Stimulated activated CD4-positive, alpha-beta T cell treated with anti-CD3 and anti-CD28 coated beads, Interleukin-1b, Interleukin-23, amount 100 ng/mL, for 1 hour (primary cell): ENCODE measurements around the gene KLF16.

Experiments used
- DNase-seq, 2 donors: peaks; one replicate each; pipeline ENCODE4 v3.0.0-alpha.2; 2020; ENCODE audit warnings: low read depth in 2 of 2

The KLF16 gene

DNA sequence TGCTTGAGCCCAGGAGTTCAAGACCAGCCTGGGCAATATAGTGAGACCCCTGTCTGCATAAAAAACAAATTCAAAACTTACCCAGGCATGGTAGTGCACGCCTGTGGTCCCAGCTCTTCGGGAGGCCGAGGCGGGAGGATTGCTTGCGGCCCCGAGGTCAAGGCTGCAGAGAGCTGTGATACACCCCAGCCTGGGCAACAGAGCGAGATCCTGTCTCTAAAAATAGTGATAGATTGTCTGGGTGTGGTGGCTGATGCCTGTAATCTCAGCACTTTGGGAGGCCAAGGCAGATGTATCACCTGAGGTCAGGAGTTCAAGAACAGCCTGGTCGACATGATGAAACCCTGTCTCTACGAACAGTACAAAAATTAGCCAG lies 4.0 kb upstream of the KLF16 start:
- no peak for DNase-seq

DNA sequence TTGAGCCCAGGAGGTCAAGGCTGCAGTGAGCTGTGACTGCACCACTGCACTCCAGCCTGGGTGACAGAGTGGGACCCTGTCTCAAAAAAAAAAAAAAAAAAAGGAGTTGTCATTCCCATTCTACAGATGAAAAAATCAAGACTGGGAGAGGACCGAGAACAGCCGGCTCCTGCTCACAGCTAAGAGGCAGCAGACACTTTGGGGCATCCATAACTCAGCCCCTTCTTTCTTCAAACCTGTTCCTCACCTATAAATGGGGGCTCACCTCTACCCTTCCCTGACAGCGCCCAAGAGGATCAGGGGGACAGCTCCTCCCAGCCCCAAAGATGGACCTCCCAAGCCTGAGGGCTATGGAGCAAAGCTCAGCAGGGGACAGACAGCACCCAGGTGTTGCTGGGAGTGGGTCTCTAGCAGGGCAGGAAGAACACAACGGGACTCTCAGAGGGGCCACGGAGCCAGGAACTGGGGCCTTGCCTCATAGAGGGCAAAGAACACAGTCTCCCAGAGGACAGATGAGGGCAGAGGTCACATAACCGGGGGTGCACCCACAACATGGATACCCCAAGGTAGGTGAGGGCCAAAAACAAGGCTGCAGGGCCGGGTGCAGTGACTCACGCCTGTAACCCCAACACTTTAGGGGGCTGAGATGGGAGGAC lies 3.4 kb upstream of the KLF16 start:
- no peak for DNase-seq

DNA sequence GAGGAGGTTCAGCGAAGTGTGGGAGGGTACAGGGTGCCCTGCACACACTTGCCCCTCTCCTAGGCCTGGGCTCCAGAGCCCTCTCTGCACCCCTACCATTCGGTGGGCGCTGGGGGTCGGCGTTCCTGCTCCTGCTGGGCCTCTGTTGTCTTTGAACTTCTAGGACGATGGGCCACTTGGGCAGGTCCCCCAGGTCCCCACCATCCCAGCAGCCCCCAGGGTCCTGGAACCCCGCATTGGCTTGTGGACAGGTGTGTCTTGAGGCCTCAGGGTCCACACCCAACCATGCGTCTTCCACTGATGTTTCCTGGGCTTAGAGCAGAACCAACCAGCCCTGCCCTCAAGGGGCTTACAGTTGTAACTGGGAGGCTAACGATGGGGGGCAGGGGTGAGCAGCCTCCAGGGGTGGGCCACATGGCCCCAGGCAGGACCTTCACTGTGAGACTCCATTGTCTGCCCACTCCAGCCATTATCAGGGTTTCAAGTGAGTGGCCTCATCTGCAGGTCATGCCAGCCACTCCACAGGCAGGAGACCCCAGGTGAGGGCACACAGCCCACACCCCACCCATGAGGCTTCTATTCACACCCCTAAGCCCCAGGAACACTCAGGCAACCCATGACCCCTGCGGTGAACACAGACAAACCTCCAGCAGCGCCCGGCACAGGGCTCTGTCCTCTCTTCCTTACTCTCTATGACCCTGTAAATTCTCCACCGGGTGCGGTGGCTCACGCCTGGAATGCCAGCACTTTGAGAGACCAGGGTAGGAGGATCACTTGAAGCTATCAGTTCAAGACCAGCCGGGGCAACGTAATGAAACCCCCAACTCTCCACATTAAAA lies 2.0 kb upstream of the KLF16 start:
- no peak for DNase-seq

DNA sequence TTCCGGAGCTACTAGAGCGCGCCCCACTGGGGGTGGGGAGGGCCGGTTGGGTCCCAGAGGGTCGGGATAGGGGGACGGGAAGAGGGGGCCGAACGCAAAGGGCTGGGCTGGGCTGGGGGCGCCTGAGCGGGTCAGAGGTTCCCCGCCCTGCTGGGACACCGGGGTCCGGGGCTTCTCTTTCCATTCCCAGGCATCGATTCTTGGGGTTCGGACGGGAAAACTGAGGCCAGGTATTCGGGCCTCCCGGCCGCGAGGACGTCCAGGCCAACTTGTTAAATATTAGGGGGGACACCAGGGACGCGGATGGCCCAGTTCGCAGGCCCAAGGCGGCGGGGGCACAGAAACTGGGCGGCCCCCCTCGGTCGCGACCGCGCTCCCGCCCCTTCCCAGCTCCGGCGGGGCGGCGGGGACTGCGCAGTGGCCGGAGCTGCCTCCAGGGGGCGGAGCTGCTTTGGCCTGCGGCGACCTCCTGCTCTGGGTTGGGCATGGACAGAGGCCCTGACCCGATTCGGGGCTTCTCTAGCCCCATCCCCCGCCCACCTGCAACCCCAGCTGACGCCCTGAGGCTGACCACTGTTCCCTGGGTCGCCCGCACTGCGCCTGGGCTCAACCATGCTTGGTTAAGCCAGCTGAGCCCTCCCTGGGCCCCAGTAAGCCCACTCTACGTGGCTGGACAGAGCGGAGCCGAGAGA lies 1.2 kb upstream of the KLF16 start:
- DNase-seq = no peak

DNA sequence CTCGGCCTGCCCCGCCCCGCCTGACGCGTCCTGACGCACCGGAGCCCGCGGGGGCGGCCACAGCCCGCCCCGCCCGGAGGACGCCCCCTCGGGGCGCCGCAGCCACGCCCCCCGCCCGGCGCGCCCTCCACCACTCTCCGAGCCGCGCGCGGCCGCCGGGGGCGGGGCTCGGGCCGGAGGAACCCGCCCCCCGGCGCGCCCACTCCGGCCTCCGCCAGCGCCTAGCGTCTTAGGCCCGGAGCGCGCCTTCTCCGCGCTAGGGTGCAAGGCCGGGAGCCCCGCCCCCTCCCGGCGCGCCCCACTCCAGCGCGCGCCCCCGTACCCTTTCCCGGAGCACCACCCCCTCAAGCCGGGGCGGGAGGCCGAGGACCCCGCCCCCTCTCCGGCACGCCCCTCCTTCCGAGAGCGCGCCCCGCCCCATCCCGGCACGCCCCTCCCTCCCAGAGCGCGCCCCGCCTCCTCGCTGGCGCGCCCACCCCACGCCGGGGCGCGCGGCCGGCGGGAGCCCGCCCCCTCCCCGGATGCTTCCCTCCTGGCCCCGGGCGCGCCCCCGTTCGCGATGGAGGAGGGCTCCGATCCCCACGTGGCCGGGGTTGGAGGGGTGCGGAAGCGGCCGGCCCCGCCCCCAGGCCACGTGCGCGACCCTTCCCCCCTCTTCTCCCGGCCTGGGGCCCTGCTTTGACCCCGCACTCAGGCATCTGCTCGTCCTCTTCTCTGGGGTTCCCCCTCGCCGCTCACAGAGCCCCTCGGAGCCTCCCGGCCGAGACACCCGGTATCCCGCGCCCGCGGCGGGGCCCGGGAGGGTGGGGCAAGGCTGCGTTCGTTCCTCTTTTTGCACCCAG lies 480 bp upstream of the KLF16 start:
- DNase-seq = peak; percentile 87 to 89

DNA sequence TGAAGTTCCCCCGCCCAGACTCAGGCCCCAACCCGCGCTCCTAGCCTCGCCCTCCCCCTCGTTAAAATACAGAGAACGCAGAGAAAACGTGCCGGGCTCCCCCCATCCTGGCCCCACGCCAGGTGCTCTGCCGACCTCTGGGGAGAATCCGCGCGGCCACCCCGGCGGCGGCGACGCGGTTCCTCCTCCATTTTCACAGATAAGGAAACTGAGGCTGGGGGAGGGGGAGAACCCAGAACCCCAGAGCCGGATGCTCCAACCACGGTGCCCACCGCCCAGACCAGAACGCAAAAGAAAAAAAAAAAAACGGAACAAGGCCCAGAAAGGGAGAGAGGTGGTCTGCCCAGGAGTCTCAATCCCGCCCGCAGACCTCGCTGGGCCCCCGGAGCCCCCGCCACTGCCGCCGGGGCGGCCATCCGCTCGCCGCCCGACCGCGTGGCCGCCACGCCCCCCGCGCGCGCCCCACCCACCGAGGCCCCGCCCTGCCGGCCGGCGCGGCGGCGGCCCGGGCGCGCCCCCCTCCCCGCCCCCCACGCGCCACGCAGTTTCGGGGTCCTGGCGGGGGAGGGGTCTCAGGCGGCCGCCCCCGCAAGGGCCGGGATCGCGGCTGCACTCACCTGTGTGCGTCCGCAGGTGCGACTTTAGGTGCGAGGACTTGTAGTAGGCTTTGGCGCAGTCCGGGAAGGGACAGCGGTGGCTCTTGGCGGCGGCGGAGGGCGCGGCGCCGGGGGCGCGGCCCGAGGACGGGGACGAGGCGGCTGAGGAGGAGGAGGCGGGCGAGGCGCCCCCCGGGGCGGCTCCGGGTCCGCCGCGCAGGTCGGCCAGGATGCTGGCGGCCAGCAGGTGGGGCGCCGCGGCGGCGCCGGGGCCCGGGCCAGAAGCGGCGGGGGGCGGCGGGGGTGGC lies 703 bp downstream of the KLF16 start:
- DNase-seq = peak in 1 of 2 donors; percentile 39

DNA sequence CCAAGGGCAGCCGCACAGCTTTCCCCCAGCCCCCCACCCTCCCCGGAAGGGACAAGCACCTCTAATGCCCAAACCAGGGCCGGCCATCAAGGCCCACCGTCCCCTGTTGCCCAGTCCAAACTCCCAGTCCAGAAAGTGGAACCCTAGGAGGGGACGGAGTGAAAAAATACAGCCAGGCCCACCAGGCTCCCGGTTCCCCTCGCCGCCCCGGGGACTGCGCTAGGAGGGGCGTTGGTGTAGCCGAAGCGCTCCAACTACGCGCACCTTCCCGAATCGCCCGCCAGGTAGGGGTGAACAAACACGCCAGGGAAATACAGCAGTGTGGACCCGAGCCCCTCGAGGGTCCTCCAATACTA lies 1.3 kb downstream of the KLF16 start:
- no peak for DNase-seq

DNA sequence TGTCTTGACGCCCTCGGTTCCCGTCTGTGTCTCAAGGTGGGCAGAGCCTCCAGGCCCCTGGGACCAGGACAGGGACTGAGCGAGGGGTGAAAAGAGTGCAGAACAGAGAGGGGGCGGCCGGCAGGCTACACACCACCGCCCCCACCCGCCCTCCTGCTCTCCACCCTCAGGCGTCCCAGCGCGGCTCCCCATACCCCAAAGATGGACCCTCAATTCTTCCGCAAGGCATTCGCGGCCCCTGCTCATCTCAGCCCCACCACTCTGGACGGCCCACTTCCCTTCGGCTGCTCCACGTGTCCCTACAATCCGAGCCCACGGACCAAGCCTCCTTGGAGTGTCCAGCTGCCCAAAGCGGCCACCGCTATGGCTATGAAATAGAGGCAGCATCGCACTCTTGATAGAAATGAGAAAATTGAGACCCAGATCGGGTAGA lies 1.8 kb downstream of the KLF16 start:
- DNase-seq = no peak

DNA sequence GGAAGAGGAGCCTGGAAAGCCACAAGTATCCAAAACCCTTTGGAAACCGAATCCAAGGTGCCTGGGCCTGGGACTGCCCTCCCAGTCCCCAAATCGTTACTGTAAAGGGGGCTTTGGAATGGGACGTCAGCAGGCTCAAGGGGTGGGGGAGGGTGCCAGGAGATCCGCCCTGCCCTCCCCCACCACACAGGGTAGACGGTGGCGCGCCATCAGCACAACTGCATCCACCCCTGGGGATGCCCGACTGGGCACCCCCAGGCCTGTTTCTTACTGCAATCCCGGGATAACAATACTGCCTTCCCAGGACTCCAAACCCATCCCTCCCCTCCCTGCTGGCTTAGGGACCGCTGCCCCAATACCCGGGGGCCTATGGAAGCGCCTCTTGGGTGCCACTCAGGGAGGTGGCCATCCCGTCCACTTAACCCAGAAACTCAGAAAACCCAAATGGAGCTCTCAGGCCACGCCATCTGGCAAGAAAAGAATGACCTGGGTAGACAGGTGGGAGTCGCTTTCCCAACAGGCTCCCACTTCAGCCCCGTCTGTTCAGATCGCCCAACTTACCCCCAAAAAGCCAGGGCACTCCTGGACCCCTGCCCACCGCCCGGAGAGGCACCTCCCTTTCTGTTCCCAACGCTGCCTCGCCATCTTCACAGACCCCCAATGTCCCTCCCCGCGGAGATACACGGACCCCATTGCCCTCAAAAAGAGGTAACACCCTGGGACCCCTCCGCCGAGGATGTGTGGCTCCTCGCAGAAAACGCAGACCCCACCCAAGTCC lies 2.4 kb downstream of the KLF16 start:
- DNase-seq = no peak

DNA sequence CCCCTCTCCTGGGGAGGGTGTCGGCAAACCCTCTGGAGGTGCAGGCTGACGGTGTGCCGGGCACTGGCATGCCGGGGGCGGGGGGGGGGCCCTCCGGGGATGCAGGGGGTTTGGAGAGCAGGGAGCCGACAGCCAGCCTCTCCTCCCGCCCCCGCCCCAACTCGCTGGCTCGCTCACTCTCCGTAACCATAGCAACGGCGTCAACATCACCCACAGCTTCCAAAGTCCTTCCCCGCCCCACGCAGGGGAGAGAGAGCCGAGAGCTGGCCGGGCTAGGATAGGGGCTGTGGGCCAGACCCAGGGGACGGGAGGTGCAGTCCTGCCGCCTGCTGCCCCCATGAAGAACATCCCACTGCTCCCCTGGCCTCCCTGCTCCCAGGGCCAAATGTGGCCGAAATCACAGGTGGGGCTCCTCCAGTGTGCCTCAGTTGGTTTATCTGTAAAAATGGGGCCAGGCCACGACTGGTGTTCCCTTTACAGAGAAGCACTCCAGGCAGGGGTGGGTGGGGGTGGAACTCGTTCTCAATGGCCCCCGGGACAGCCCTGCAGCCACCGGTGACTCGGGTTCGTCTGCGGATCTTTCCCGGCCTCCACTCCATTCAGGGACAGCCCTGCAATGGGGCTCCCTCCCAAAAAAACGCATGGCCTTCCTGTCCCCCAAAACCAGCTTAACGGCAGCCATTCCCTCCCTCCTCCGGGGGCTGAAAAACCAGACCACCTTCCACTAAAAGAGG lies 3.2 kb downstream of the KLF16 start:
- DNase-seq = no peak

DNA sequence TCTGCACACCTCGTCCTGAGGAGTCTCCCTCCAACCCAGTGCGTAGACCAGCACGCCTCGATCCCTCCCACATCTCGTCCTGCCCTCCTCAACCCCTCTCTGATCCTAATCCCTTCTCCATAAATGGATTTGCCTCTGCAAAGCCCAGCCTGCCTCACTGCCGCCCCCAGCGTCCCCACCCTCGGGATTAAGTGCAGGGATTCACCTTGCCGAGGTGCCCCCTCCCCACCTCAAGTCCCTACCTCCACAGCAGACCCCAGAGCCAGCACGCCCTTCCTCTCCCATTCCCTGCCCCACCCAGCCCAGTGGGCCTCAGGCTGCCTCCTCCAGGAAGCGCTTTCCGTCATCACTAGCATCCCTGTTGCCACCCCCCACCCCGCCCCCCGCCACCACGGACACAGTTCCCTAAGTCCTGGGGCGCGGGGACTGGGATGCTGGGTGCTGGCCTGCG lies 4.0 kb downstream of the KLF16 start:
- DNase-seq = no peak

DNA sequence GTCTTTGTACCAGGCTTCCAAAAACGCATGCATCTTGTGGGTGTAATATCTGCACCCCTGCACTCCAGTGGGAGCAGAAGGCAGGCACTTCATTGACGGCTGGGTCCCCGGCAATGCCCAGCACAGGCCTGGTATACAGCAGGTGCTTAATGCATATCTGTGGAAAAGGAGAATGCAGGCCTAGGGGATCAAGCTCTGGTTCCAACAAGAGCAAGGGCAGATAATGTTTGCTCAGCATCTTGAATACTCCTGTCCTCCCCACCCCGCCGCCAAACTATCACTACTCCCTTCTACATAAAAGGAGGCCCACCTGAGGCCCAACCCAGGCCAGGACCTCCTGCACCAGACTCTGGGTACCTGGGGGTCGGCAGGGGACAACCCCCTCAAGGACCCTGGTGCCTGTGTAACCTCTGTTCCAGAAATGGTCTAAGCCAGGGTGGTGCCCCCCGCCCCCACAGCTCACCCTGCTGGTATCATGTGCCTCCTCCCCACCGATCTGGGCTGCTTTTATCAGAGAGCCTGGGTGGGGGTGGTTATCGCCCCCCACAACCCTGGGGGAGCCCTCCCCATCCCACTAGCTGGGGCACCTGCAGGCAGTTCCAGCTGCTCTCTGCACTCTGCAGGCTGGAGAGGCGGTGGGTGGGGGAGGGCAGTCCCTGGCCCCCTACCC lies 4.8 kb downstream of the KLF16 start:
- no peak for DNase-seq

DNA sequence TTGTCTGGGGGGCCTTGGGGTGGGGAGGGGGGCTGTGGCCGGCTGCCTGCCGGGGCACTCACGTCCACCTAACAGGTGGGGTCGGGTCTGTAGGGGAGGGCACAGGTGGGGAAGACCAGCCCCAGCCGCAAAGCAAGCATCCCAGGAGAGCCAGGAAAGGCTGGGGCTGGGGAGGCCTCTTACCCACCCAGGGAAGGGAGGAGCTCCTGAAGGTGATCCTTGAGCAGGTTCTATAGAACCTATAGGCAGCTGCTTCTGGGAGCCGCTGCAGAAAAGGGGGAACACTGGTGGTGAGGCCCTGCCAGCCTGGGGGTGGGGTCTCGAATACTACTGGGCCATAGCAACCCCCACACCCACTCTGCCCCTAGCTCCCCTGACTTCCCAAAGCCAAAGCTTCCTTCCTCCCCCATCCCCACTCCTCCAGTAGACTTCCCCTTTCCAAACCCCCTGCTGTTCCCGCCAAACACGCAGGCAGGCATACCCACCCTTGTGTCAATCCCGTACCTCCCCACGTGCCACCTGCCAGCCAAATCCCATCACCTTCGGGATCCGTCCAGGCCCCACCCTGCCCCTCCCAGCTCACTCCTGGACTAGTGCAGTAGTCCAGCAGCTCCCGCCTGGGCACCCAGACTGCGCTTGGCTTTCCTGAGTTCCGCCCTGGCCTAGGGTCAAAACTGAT lies 5.6 kb downstream of the KLF16 start:
- DNase-seq = no peak

DNA sequence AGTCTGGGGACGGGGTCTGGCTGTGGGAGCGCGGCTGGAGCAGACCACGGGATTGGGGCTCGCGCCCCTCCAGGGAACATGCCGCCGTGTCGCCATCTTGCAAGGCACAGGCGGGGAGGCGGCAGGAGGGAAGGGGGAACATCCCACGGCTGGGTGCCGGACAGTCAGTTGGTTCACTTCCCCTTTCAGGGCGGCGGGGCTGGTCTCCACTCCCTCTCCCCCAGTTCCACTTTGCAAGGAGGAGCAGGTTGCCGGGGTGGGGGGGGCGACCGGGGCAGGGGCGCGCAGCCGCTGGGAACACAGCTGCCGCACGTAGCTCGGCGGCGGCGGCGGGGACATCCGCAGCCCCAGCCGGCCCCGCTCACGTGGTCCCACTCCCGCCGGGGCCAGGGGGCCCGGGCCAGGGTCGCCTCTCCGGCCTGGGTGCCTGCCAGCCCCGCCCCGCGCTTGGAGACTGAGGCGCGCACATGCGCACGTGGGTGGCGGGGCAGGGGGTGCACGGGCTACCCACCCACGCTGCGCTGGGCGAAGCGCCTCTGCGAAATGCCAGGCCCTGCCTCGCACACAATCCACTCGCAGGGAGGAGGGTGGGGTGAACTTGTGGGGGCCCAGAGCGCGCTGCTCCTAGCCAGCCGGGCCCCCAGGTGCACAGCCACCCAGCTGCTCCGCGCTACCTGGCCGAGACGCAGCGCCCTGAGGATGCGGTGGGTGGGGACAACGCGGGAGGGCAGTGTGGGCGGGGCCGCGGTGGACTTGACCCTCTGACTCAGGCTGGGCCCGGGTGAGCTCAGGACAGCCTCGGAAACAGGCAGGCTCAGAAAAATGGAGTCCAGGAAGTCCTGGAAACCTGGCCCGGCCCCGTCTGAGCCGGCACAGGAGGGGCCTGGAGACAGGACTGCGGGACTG lies 6.4 kb downstream of the KLF16 start:
- no peak for DNase-seq

DNA sequence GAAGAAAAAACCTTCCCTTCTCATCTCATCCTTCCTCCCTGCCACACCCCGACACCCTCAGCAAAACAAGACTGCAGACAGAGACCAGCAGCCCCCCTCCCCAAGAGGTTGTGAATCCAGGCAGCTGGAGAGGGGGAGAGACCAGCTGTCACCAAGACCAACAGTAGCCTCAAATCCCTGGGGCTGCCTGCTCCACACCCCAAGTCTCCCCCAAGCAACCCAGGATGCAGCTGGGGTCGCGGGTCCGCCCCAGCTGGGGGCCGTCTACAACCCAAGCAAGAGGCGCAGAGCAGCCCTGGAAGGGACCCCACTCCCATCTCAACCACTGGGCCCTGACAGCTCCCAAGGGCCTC lies 7.1 kb downstream of the KLF16 start:
- DNase-seq = no peak

DNA sequence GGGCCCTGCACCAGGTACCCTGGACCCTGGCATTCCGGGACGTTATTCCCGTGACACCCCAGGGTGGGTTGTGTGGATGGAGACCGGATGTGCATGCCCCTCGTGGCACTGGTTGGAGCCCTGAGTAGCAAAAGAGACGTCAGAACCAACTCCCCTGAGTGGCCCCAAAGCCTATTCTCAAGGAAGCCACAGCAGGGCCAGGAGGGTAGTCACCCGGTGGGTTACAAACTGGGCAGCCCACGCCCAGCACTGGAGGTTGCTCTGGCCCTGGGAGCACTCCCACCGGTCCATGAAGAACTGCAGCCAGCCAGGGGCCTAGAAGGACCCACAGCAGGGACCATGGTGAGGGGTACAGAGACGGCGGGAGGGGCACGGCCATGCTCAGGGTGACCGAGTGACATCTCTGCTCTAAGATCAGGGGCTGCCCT lies 7.5 kb downstream of the KLF16 start:
- no peak for DNase-seq
